GM10248 (cell line): ENCODE measurements around the gene CAB39.

Source experiments
- CTCF ChIA-PET: fragments of 300-600 bp; sonication (Branson Sonifier 250); formaldehyde crosslinking; extraction: SDS; loops from one replicate; lab custom pipeline; 2021; ENCODE audit warnings: antibody characterized with exemption; lab: Yijun Ruan, JAX
- POLR2A ChIA-PET: fragments of 350-650 bp; sonication (Branson Sonifier 250); formaldehyde crosslinking; extraction: SDS; loops from one replicate; lab custom pipeline; 2020; ENCODE audit warnings: antibody characterized with exemption; lab: Yijun Ruan, JAX
- DNase-seq: peaks from one replicate; pipeline ENCODE4 v3.0.0; 2012; ENCODE audit errors: extremely low spot score
- TF ChIP-seq, protein P1 (sequence below): IDR thresholded peaks from 2 replicates; pipeline ENCODE4 v1.5.1; 2012; ENCODE audit warnings: mild to moderate bottlenecking, low read depth; ENCODE audit errors: extremely low read depth, missing control alignments, control extremely low read depth

Gene CAB39

DNA sequence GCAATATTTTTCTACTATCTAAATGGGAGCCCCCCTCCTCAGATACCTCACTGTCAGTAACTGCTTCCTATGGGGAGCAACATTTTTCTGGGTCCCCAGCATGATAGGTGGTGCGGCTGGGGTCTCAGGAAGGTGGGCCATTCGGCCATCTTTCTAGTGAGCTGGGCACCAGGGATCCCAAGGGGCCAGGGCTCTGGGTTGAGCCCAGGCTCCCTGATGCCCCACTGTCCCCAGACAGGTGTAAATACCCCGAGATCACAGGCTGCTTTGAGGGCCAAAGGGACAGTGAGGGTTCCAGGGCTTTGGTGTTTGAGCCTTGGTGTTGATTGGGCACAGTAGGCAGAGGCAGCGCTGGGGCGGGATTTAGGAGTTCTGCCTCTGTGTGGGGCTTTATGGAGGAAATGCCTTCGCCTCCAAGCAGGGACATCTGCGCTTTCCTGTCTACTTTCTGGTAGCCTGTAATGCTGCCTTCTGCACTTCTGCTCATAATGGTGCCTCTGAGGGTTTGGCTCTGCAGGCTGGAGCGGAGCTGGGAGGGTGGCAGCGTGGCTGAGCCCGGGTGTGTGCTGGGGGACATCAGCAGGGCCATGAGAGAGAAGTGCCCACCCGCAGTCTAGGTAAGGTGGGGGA, 157.4 kb downstream of the CAB39 start:
- POLR2A ChIA-PET: no interaction called here
- DNase-seq: peak; percentile 10
- CTCF ChIA-PET: interaction anchor here (1.0 to 2.8 kb wide), 5 partner anchors 22 to 117 kb away, joined by 3 to 13 read pairs (median 4); no protein-coding TSS in a partner anchor
- TF ChIP-seq, protein P1, sequence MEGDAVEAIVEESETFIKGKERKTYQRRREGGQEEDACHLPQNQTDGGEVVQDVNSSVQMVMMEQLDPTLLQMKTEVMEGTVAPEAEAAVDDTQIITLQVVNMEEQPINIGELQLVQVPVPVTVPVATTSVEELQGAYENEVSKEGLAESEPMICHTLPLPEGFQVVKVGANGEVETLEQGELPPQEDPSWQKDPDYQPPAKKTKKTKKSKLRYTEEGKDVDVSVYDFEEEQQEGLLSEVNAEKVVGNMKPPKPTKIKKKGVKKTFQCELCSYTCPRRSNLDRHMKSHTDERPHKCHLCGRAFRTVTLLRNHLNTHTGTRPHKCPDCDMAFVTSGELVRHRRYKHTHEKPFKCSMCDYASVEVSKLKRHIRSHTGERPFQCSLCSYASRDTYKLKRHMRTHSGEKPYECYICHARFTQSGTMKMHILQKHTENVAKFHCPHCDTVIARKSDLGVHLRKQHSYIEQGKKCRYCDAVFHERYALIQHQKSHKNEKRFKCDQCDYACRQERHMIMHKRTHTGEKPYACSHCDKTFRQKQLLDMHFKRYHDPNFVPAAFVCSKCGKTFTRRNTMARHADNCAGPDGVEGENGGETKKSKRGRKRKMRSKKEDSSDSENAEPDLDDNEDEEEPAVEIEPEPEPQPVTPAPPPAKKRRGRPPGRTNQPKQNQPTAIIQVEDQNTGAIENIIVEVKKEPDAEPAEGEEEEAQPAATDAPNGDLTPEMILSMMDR: no peak
